Stimulated activated CD4-positive, alpha-beta T cell treated with anti-CD3 and anti-CD28 coated beads, TNF-alpha, amount 100 ng/mL, for 1 hour (primary cell): Measurements from ENCODE around the gene APOBEC3H.

Experiments used
- DNase-seq, 3 donors: peaks; one replicate each; pipeline ENCODE4 v3.0.0-alpha.2; 2020; ENCODE audit warnings: low read depth in 3 of 3, low spot score in 1 of 3

Gene APOBEC3H

DNA sequence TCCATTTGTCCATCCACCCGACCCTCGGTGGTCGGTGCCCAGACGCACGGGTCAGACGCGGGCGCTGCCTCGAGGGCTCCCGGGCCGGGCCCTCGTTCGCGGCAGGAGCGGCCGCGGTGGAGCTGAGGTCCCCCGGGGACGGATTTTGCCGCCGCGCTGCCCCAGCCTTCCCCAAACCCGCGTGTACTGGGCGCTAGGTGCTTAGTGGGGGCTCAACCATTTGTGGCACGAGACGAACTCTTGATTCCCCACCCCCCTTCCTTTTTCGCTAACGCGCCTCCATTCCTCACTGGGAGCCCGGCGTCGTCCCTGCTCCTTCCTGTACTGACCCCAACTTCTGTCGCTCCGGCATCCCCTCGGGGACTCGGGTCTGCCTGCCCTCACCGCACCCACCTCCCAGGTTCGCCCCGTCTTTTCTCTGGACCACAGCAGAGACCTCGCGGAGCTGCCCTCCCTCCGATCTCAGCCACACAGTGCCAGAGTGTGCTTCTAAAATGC is 56.2 kb downstream of the APOBEC3H start:
- DNase-seq: no peak
